Suprapubic skin (tissue), 3 donors: ENCODE data around the gene CRABP1.

Experiments
- CTCF ChIP-seq, 2 donors: fragments of 200-600 bp in 1 of 2; fragments of 450-650 bp in 1 of 2; sonication (generic) in 1 of 2; IDR thresholded peaks; one replicate each; pipeline ENCODE4 v1.5.1; 2016 to 2019; ENCODE audit warnings: antibody characterized with exemption in 2 of 2, mild to moderate bottlenecking in 1 of 2, moderate library complexity in 1 of 2
- EP300 ChIP-seq: sonication (generic); formaldehyde crosslinking; IDR thresholded peaks from one replicate; pipeline ENCODE4 v1.6.1; 2017; ENCODE audit warnings: antibody characterized with exemption
- POLR2A ChIP-seq, 2 donors: fragments of 450-650 bp; IDR thresholded peaks; one replicate each; pipeline ENCODE4 v1.6.1; 2017; ENCODE audit warnings: antibody characterized with exemption in 2 of 2, mild to moderate bottlenecking in 2 of 2, moderate library complexity in 2 of 2

DNA sequence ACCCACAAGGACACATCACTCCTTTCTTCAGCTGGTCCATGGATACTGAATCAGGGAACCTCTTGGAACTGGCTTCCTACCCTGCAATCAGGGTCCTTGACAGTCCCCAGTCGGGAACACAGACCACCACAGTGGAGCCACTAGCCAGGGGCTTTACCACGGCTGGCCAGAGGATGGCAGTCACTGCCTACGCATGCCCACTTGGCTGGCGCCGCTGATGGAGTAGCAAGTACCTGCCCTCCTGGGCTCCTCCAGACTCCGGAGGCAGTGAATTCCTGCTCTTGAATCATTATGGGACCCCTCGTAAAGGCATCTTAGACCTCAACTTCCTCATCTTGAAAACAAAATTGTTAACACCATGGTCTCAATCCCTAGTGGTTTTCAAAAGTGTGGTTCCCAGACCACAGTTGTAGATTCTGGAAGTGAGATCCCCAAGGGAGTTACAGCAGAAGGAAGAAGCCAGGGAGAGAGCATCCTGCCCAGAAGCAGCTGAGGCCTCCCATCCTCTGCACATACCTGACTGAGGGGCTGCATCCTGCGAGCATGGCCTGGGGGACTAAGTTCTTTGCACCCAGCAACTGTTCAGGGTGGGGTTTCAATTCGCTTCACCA lies 31.6 kb upstream of the CRABP1 start:
- no peak for TF ChIP-seq POLR2A (IDR thresholded peaks at IDR 0.05)
- peak; percentile 53 to 80 for TF ChIP-seq CTCF (IDR thresholded peaks at IDR 0.05)
- no peak for TF ChIP-seq EP300
